Stomach (tissue), 4 donors: Measurements from ENCODE around the gene MAP3K1.

Source experiments
- CTCF ChIP-seq, 7 experiments: fragments of 450-650 bp in 4 of 7; fragments of 200-600 bp in 3 of 7; sonication (generic) in 3 of 7; IDR thresholded peaks; one replicate each; pipeline ENCODE4 v1.5.1; 2016 to 2019; ENCODE audit warnings: antibody characterized with exemption in 7 of 7, control low read depth in 2 of 7, mild to moderate bottlenecking in 1 of 7
- POLR2AphosphoS5 ChIP-seq, 3 donors: sonication (generic); formaldehyde crosslinking; IDR thresholded peaks; one replicate each; pipeline ENCODE4 v1.6.1; 2016; ENCODE audit warnings: antibody characterized with exemption in 3 of 3

DNA sequence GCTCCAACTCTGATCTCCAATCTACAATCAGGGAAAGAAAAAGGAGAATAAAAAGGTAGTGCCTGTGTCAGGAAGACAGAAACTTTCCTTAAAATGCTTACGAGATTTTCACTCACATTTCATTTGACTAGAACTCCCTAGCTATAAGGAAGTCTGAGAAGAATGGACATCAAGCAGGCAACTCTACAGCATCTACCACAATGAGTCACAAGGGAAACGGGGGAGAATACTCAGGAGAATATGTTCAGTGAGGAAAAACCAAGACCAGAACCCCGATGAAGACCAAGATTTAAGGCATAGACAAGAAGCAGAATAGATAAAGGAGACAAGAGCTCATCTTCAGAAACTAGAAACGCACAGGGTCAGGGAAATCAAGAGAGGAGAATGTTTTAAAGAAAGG, 85.0 kb downstream of the MAP3K1 start:
- no peak for TF ChIP-seq CTCF (IDR thresholded peaks at IDR 0.05)
- no peak for TF ChIP-seq POLR2AphosphoS5 (IDR thresholded peaks at IDR 0.05)
